Panc1 (cell line): ENCODE data around the gene LRP1B. TPM values are rescaled to one million over a fixed set of nuclear protein-coding genes. Genes with fewer than 3 reads are reported as not detected.

Experiments used
- ATAC-seq: fragments of 200-7000 bp; cut with Tn5 transposase; 2 replicates; pipeline ENCODE4 v1.9.1; 2020; ENCODE audit warnings: mild to moderate bottlenecking, moderate library complexity
- BruUV-seq: library from RNA; stranded (reverse); fragments of 400-500 nt; replicated peaks from 2 replicates; lab custom pipeline; 2021; lab: Mats Ljungman, UMichigan
- CTCF ChIA-PET: fragments of 300-600 bp; sonication (Branson Sonifier 250); formaldehyde crosslinking; loops from one replicate; lab custom pipeline; 2022; ENCODE audit warnings: antibody characterized with exemption; lab: Charles Lee
- POLR2A ChIA-PET: fragments of 300-600 bp; sonication (Branson Sonifier 250); formaldehyde crosslinking; loops from one replicate; lab custom pipeline; 2022; ENCODE audit warnings: antibody characterized with exemption; lab: Charles Lee
- DNase-seq: peaks from one replicate; pipeline ENCODE4 v3.0.0-alpha.2; 2010; ENCODE audit warnings: low read depth, low spot score
- H3K27ac ChIP-seq: 2 replicates; pipeline ENCODE4 v1.5.1; 2011; ENCODE audit warnings: mild to moderate bottlenecking, low read length, inconsistent platforms
- H3K27me3 ChIP-seq: fragments of 200-500 bp; sonication (Bioruptor generic); 2 replicates; pipeline ENCODE4 v1.6.0; 2014; ENCODE audit warnings: low read length, inconsistent platforms; ENCODE audit not compliant: control insufficient read depth, insufficient read depth
- H3K36me3 ChIP-seq: fragments of 200-500 bp; sonication (Bioruptor generic); 2 replicates; pipeline ENCODE4 v1.5.1; 2014; ENCODE audit warnings: inconsistent platforms, mild to moderate bottlenecking, low read length, moderate library complexity; ENCODE audit not compliant: control insufficient read depth, insufficient read depth
- H3K4me1 ChIP-seq: 2 replicates; pipeline ENCODE4 v1.5.1; 2011; ENCODE audit warnings: inconsistent platforms, mild to moderate bottlenecking, low read length, moderate library complexity; ENCODE audit not compliant: control insufficient read depth, insufficient read depth
- H3K4me3 ChIP-seq, 2 experiments: 2 replicates each; pipeline ENCODE4 v1.5.1; 2011 to 2012; ENCODE audit warnings: low read depth in 2 of 2, low read length in 2 of 2, mild to moderate bottlenecking in 2 of 2, inconsistent platforms in 1 of 2, moderate library complexity in 1 of 2
- H3K9me3 ChIP-seq: fragments of 200-500 bp; sonication (Bioruptor generic); 2 replicates; pipeline ENCODE4 v1.5.1; 2014; ENCODE audit warnings: low read depth, mild to moderate bottlenecking, inconsistent platforms, low read length, moderate library complexity; ENCODE audit not compliant: control insufficient read depth, insufficient read depth
- CTCF ChIP-seq: fragments of 450-650 bp; IDR thresholded peaks from 2 replicates; pipeline ENCODE4 v1.5.1; 2017; ENCODE audit warnings: mild to moderate bottlenecking
- POLR2AphosphoS5 ChIP-seq: IDR thresholded peaks from 2 replicates; pipeline ENCODE4 v1.6.1; 2012; ENCODE audit warnings: mild to moderate bottlenecking, low read depth, low read length, moderate library complexity
- REST ChIP-seq, 2 experiments: IDR thresholded peaks; 2 replicates each; pipeline ENCODE4 v1.6.1; 2011 to 2012; ENCODE audit warnings: low read depth in 2 of 2, control low read depth in 1 of 2, low read length in 1 of 2, mild to moderate bottlenecking in 1 of 2, moderate library complexity in 1 of 2; ENCODE audit not compliant: insufficient read depth in 1 of 2
- SIN3A ChIP-seq: IDR thresholded peaks from 2 replicates; pipeline ENCODE4 v1.6.1; 2012; ENCODE audit warnings: low read depth, mild to moderate bottlenecking, low read length, moderate library complexity, borderline replicate concordance; ENCODE audit not compliant: insufficient read depth
- TCF7L2 ChIP-seq: IDR thresholded peaks from 2 replicates; pipeline ENCODE4 v1.6.1; 2011; ENCODE audit warnings: mild to moderate bottlenecking, low read depth, low read length, inconsistent platforms
- in situ Hi-C: cut with HindIII; loops from 2 replicates; pipeline ENCODE4 v1.10.0; 2016; ENCODE audit warnings: low sequenced_read_pairs, low pct_unique_long_range_greater_than_20kb
- intact Hi-C: fragments of 100-400 bp; cut with micrococcal nuclease; formaldehyde crosslinking; loops from one replicate; pipeline ENCODE4 v1.10.0; 2022; ENCODE audit not compliant: unreplicated experiment
- total RNA-seq: library from RNA; stranded (reverse); gene quantifications from one replicate; pipeline ENCODE4 v1.2.1, GENCODE V29; 2021; ENCODE audit not compliant: unreplicated experiment

The LRP1B gene
- total RNA-seq, 1 experiment from 2014 or later: 0.54 TPM

- BruUV-seq: no TSS peak
- Histone ChIP-seq H3K27ac (no peak overlapping the region), H3K4me1 (no peaks in the 10 kb centered on the region), H3K36me3 (no peaks in the 10 kb centered on the region), H3K9me3 (no peaks in the 10 kb centered on the region), H3K4me3 (no peak overlapping the region), H3K27me3 (no peaks in the 10 kb centered on the region)
- TF ChIP-seq POLR2AphosphoS5 (no peak), CTCF (no peak), TCF7L2 (no peak), SIN3A (no peak), REST (IDR thresholded peaks at IDR 0.05; ENCODE audit: insufficient read depth in 1 of 2, low read depth in 2 of 2, low read length in 1 of 2) (no peak)
- no peak for ATAC-seq
- in situ Hi-C loops (no loop called here), intact Hi-C loops (no loop called here)
- POLR2A ChIA-PET: no interaction called here
- CTCF ChIA-PET: no interaction called here
- DNase-seq: no peak
Measured at GRCh38 chr2:141647353-141647752, 483.5 kb downstream of the LRP1B start.

GRCh38 chr2:141641462-141641861 lies 489.4 kb downstream of the LRP1B start:
- Histone ChIP-seq H3K4me3 (no peak overlapping the region), H3K27ac (no peak overlapping the region), H3K27me3 (no peaks in the 10 kb centered on the region), H3K36me3 (no peaks in the 10 kb centered on the region), H3K9me3 (no peaks in the 10 kb centered on the region), H3K4me1 (no peaks in the 10 kb centered on the region)
- BruUV-seq: no TSS peak
- in situ Hi-C loops (no loop called here), intact Hi-C loops (no loop called here)
- POLR2A ChIA-PET: no interaction called here
- ATAC-seq: no peak
- CTCF ChIA-PET: no interaction called here
- no peak for DNase-seq
- TF ChIP-seq POLR2AphosphoS5: no peak
- TF ChIP-seq TCF7L2: no peak

- Histone ChIP-seq H3K27ac (no peak overlapping the region), H3K4me1 (no peaks in the 10 kb centered on the region), H3K36me3 (no peaks in the 10 kb centered on the region), H3K9me3 (no peaks in the 10 kb centered on the region), H3K4me3 (no peak overlapping the region), H3K27me3 (no peaks in the 10 kb centered on the region)
- DNase-seq (no peak), ATAC-seq (no peak)
- in situ Hi-C loops: no loop called here
- CTCF ChIA-PET: no interaction called here
- BruUV-seq: no TSS peak
- POLR2A ChIA-PET: no interaction called here
- intact Hi-C loops: no loop called here
- no peak for TF ChIP-seq REST (IDR thresholded peaks at IDR 0.05; ENCODE audit: insufficient read depth in 1 of 2, low read depth in 2 of 2, low read length in 1 of 2)
- no peak for TF ChIP-seq SIN3A
- no peak for TF ChIP-seq CTCF
- no peak for TF ChIP-seq TCF7L2
- no peak for TF ChIP-seq POLR2AphosphoS5
Measured at GRCh38 chr2:141639809-141640208, 491.0 kb downstream of the LRP1B start.
